ENCODE results near the gene PEX5L.

GRCh38 chr3:179853176-179853575, 183.6 kb downstream of the PEX5L start:
- TF ChIP-seq POLR2AphosphoS5 (IDR thresholded peaks at IDR 0.05; ENCODE audit: low read depth, low read length) (no peak), CTCF (IDR thresholded peaks at IDR 0.05 in 2 of 3, conservative IDR thresholded peaks at IDR 0.05 in 1 of 3; ENCODE audit: borderline replicate concordance in 1 of 3, insufficient read depth in 1 of 3, low read depth in 2 of 3, low read length in 2 of 3) (no peak), EZH2phosphoT487 (IDR thresholded peaks at IDR 0.05; ENCODE audit: borderline replicate concordance) (no peak), POLR2A (IDR thresholded peaks at IDR 0.05; ENCODE audit: borderline replicate concordance, extremely low read depth, insufficient read depth, insufficient read length) (no peak), JUND (IDR thresholded peaks at IDR 0.05) (no peak), CEBPB (IDR thresholded peaks at IDR 0.05; ENCODE audit: low read depth) (no peak), SP1 (IDR thresholded peaks at IDR 0.05; ENCODE audit: low read depth) (no peak), EZH2 (IDR thresholded peaks at IDR 0.05) (no peak), RAD21 (IDR thresholded peaks at IDR 0.05; ENCODE audit: low read depth) (no peak), ZBTB33 (IDR thresholded peaks at IDR 0.05; ENCODE audit: extremely low read depth, insufficient replicate concordance, low read length) (no peak), ZNF274 (IDR thresholded peaks at IDR 0.05; ENCODE audit: low read depth, low read length) (no peak), SIN3A (IDR thresholded peaks at IDR 0.05; ENCODE audit: low read depth) (no peak), MAX (IDR thresholded peaks at IDR 0.05) (no peak)

All from HCT116 (cell line).